ENCODE data around the gene EFTUD2.

EFTUD2 gene

DNA sequence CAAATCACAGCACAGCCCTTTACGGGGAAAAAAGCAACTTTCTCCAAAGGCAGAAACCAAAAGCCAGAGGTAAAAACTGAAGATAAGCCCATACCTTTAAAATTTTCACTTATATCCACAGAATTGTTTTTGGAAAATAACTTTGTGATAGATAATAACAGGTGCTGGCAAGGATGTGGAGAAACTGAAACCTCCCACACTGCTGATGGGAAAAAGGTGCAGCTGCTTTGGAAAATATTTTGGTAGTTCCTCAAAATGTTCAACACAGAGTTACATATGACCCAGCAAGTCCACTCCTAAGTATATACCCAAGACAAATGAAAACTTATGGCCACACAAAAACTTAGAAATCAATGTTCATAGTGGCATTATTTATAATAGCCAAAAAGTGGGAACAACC, 12.2 kb downstream of the EFTUD2 start:
- no peak for DNase-seq

DNA sequence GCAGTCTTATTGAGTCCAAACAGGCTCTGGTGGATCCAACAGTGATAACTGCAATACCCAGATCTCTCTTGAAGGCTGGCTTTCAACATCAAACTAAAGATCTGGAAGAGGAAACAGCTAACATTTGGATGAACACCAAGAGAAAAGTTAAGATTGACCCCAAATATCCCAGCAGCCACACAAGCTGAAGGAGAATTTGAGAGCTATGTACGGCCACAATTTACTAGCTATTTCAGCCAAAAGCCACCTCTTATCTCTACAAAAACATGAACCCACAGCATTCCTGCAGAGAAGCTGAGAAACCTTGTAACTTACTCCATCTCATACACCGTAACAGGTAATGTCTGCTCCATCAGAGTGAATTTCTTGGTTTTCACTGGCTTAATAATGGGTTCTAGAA, 14.3 kb downstream of the EFTUD2 start:
- no peak for DNase-seq

DNA sequence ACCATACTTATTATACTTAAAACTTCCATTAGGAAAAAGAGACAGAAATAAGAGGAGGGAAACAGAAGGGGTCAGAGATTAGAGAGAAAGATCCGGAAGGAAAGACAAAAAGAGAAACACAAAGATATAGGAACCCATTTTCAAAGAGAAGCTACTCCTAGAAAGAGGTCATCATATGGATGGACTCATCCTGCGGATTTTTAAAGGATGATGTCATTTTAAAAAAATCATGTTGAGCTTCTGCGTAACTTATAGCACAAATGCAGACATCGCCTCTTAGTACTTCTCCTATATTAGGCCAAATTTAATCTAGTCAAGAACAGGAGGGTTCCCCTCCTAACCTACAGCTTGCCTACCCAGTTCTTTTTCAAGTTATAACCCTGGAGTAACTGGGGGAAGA, 18.1 kb downstream of the EFTUD2 start:
- no peak for DNase-seq

DNA sequence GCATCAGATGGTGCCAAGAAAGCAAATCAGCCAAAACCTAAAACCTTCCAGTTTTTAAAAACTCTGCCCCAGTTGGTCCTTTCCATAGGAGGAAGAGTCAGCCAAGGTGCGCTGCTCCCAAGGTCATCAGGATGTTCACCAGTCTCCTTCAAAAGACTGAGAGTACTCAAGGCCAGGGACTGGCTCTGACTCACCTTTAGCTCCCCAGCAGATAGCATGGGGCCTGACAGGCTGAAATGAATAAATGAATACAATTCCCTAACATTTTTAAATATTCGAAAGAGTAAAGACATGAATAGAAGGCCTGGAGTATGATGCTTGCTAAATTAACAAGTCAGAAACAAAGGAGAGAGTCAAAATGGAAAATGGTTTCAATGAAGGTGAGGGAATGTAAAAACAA, 19.2 kb downstream of the EFTUD2 start:
- DNase-seq, result no peak

DNA sequence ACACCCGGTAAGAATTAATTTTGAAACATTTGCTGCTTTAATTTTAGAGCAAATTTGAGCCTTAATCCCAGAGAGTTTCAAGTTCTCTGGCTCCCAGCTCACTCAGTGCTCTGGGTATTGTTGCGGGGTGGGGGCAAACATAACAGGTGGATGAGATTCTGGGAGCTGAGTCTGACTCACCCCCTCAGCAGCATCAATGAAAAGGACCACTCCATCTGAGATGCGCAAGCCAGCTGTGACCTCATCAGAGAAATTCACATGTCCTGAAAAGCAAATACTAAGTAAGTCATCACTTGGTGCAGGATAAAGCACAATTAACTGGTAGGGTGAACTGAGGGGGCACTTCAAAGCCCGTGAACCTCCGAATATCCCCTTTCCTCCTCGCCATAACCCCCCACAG, 19.9 kb downstream of the EFTUD2 start:
- no peak for DNase-seq

DNA sequence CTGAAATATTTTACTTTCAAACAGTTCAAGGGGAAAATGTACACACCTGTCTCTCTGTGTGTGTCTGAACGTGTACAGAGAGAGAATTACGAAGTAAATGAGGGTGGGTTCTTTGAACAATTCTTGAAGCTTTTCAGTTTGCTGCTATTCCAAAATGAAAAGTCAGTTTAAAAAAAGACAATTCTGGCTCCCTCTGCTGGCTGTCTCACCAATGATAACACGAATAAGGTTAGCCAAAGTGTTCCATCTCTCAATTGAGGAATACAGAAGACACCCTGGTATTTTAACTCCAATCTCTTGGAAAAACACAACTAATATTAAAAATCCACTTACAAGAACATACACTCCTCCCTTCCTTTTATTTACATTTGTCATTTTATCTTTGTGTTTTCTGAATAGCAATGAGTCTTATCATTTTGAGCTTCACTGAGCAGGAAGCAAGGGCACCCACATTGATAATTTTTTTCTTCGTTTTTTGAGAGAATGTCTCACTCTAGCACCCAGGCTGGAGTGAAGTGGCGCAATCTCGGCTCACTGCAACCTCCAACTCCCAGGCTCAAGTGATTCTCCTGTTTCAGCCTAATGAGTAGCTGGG, 20.5 kb downstream of the EFTUD2 start:
- DNase-seq, result peak; percentile 31

DNA sequence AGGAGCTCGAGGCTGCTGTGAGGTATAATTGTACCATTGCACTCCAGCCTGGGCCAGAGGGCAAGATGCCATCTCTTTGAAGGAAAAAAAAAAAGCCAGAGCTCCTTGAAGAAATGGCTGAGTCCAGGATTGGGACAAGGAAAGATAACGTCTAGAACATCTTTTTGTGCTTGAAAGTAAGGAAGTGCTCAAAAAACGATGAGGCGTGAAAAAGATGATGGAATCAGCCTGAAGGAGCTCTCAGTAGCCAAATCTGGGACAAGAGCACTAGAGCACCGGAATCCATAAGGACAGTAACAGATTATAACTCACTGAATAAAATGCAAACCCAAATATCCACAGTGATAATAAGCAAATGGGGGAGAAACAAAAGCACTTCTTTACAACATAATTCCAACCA, 22.1 kb downstream of the EFTUD2 start:
- no peak for DNase-seq

DNA sequence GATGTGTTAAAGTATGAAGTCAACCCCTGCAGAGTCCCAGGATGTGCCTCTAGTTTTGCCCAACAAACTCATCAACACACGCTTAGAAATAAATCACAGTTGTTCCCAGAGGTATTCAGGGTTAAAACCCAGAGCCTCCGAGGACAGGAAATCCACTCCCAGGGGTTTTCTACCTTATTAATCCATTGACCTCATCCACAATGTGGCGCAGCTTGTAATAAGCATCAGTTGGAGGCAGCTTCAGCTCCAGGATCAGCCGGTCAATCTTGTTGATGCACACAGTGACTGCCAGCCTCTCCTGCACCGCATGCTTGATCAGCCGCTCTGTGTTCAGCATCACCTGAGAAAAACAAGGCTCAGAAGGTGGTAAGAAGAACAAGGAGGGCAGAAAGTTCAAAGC, 23.5 kb downstream of the EFTUD2 start:
- no peak for DNase-seq

DNA sequence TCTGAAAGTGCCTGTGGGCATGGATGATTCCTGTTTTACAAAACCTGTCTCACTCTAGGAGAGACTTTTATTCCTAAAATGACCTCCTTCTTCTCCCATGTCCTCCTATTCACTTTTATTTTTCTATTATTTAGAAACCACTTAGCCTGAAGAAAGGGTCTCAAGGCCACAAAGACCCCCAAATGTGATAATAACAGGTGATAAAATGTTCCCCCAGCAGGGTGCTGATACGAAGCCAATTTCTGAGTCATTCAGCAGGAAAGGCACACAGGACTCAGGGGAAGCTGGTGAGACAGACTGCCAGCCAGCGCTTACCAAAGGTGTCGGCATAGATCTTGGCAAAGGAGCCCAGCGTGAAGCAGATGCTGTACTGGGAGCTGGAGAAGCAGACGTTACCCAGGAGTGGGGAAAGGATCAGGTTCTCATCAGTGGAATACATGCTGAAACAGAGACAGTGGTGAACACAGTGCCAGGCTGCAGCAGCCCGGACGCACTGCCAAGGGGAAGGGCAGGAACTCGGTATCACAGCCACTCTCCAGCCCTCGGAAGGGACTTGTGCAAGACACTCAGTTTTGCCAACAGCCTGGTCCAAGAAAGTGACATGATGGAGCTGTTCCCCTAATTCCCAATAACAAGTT, 27.0 kb downstream of the EFTUD2 start:
- no peak for DNase-seq

DNA sequence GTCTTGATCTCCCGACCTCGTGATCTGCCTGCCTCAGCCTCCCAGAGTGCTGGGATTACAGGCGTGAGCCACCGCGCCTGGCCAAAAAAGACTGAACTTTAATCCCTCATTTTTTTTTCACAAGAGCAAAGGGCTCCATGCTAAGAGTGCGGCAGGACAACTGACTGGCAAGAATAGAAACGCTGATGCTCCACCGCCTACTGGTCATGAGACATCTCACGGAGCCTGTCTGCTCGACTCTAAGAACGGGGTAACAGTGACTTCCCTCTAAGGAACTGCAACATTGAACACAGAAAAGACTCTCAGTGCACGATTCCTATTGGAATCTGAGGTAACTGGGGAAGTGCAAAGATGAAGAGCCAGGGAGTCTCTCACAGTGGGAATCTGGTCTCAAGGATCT, 27.7 kb downstream of the EFTUD2 start:
- no peak for DNase-seq

DNA sequence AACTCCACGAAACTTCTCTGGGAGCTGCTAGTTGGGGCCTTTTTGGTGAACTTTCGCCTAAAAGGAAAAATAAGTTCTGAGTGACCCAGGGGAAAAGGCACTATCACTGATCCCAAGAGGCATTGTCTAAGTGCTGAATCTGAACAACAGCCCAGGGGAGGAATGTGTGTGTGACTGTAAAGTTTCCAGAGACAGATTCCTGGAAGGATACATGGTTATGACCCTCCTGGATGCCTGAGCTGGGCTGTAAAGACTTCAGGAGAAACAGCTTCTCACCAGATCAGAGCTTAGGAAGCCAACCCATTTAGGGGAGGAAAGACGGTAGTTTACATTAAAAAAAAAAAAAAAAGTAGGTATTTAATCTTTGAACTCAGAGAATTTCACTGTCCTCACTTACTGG, 31.4 kb downstream of the EFTUD2 start:
- DNase-seq, result no peak

DNA sequence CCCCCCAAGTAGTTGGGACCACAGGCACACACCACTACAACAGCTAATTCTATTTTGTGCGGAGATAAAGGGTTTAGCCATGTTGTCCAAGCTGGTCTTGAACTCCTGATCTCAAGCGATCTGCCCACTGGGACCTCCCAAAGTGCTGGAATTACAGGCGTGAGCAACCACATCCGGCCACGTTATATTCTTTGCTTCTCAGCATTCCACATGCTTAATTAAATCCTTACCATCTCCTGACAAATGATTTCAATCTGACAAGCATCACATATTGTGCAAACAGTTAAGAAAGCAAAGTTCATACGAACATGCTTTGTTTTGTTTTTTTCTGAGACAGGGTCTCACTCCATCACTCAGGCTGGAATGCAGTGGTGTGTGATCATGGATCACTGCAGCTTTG, 33.3 kb downstream of the EFTUD2 start:
- DNase-seq, result no peak

DNA sequence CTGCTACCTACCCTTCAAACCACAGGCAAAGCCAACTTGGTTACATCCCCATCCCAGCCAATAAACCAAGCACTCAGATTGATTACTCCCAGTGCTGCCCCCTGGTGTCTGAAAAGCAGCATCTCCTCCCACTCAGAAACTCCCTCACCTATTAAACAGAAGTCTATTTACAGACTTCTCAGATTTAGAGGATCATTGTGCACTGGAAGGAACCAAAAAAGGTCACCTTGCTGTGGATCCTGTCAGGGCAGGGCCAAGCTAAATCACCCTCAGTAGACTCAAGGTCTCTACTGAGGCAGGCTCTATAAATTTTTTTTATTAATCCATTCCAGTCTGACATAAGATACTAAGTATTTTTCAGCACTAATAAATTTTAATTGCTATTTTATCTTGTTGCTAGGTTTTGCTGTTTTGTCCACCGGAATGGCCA, 34.0 kb downstream of the EFTUD2 start:
- DNase-seq, result peak; percentile 72

DNA sequence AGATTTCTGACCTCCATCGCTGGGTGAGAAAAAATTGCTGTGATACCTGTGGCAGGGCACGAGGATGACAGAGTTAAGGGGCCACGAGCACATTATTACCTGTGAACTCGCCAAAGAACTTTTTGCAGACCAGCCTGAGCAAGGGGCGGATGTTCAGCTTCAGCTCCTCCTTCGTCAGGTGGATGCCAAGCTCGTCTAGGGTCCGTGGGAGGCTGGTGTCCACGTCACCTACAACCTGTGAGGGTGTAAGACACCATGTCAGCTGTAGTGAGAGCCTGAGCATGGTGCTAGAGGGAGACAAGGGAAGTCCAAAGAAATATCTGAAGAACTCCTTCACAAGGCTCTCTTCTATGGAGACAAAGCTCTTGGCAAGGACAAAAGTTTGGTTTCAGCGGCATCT, 34.4 kb downstream of the EFTUD2 start:
- DNase-seq, result no peak

DNA sequence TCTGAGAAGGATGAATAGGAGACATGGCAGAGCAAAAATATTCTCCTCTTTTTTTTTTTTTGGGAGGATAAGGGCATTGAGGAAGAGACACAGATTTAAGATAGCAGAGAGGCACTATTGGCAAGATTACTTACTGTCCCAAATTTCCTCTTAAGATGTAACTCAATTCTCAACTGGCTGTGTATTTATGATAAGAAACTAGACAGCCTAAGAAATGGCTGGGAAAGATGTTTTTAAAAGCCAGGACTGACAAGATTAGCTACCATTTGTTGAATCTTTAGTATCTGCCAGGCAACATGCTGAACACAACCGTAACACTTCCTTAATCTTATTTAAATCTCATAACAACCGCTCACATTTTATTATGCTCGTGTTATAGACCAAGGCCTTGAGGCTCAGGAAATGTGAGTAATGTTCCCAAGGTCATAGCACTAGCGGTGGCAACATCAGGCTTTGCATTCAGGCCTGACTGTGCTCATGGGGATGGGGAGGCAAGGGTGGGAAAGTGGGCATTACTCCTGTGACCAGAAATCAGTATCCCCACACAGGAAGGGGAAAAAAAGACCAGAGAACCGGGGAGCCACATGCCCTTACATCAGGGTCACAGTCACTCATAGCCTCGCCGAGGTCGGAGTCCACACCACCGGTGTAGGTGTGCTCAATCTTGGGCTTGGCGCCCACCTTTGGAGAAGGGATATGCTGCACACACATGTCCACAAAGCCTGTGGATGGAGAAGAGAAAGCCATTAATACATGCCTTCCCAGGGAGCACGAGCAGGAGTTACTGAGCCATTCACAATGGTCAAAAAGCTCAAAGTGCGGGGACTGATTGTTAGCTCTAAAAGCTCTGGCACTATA, 36.0 kb downstream of the EFTUD2 start:
- DNase-seq, result no peak

DNA sequence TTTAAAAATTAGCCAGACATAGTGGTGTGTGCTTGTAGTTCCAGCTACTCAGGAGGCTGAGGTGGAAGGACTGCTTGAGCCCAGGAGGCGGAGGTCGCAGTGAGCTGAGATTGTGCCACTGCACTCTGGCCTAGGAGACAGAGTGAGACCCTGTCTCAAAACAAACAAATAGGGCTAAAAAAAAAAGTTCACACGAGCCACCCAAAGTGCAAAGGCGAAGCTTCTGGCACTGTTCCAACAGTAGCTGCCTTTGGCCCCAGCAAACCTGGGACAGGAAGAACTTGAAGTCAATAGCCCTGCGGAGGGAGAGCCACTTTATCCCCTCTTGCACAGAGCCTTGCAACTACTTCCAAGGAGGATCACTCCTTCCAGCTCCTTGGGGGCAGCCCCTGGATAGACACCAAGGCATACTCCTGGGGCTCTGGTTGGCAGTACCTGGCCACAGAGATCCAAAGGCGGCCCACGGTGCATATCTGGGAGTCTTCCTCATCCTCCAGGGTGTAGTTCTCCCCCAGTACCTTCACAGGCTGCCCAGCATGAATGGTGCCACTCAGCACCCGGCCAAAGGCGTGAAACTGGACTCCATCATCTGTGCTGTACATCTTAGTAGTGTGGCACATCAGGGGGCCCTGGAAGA, 36.8 kb downstream of the EFTUD2 start:
- DNase-seq, result no peak

DNA sequence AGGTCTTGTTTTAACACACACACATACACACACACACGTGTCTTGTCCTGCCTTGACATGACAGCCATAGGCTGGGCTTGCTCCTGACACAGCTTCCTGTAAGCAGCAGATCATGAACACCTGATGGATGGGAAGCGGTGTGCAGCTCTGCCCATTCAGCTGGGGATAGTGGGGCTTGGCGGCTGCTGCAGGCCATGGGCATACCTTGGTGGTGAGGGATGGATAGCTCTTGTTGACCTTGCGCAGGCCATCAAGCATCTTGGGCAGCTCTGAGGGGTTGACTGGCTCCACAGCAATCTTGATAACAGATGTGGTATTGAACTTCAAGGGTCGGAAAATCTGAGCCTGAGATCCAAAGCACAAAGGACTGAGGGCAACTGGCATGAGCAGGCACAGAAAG, 39.5 kb downstream of the EFTUD2 start:
- no peak for DNase-seq

DNA sequence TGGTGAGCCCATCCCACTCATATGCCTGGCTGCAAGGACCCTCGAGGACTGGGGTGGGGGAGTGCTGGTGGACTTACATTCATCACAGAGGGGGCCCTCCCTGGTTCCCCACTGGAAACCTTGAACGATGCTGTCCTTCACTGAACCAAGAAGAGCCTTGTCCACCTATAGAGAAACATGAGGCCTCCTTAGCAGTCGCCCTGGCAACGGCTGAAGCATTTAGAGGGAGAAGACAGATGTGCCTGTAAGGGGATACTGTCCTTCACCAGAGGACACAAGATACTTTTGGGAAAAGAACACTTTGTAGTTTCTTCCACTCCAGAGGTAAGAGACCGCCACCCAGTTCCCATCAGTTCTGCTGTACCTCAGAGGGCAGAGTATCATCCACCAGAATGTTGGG, 45.1 kb downstream of the EFTUD2 start:
- DNase-seq, result no peak

DNA sequence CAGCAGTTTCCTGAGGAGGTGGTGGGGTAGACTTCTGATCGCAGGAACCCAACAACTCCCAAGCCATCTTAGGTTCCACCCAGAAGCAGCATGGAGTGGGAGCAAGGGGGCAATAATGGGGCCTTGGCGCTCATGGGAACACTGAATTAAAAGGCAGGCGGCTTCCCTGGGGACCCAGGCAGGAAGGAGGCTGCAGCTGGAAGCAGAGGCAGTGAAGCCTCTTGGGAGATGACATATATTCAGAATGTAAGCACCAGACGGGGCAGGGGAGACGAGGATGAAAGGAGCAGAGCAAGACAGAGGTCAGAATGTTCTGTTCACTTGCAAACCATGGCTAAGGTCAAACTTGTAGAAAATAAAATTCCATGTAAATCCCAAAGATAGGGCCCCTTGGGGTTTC, 48.6 kb downstream of the EFTUD2 start:
- DNase-seq, result no peak

DNA sequence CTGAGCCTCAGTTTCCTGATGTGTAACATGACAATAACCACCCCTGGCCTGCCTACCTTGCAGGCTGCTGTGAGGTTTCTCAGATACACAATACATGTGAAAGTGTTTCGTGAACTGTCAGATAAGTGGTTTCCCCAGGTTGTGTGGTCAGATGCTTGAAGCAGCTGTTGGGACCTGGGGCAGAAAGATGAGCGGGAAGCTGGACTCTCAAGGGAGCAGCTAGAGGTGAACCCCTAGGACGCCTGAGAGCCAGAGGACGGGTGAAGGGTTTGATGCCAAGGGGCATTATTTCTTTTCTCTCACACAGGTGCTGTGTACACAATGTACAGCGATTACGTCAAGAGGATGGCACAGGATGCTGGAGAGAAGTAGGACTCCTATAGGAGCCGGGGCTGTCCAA, 49.2 kb downstream of the EFTUD2 start:
- DNase-seq, result no peak

DNA sequence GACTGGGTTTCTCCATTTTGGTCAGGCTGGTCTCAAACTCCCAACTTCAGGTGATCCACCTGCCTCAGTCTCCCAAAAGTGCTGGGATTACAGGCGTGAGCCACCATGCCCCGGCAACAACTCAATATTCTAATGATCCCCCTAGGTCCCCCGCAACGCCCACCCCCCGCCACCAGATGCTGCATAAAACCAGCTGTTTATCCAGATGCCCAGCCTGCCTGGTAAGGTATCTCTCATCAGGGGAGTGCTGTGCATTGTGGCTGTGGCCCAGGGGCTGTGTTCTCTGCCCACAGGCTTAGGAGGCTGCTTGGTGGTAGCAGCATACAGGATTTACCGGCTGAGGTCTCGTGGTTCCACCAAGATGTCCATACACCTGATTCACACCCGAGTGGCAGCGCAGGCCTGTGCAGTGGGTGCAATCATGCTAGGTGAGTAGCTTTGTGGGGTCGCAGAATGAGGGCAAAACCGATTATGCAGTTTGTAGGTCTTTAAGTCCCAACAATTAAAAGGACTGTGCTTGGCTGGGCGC, 50.2 kb downstream of the EFTUD2 start:
- no peak for DNase-seq

DNA sequence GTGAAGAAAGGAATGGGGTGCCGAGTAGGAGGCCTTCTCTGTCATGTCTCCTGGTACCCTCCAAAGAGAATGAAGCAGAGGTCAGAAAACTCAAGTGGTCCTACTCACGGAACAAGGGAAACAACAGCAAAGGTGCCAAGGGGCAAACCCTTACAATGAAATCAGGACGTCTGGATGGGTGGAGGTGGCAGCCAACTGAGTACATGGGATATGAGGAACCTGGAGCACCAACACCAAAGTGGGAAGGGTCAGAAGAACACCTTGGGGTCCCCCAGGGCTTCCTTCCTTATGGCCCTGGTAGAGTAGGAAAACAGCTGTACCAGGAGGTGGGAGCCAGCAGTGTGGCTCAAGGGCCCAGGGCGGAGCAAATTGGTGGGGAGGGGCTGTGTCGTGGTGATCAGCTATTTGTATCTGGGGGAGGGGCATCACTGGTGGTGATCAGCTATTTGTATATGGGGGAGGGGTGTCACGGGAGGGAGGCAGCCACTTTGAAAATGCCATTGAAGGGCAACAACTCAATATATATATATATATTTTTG, 50.9 kb downstream of the EFTUD2 start:
- no peak for DNase-seq

DNA sequence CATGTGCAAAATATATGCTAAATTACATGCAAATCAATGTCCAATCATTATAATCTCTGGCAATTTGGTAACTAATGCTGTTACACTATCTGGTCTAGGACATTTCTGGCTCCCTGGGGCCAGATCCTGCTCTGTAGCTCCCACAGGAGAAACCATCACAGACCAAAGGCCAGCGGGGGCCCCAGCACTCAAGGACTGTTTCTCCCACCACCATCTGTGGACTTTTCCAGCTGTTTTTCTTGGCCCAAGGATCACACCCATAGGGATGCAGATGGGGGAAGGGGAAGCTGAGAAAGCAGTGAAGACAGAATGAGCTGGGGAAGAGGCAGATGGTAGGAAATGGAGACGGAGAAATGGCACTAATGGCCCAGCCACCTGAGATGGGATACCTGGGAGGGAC, 51.7 kb downstream of the EFTUD2 start, which contains the start of gene HIGD1B:
TSS of gene HIGD1B (plus strand) at position 298 of the 400 bp plus-strand sequence. CDS start 270 bp downstream, outside the sequence.
- DNase-seq, result no peak

Measured in NCI-H1105 treated with DMSO at 0.1 percent for 48 hours (cell line).